Activated T-cell treated with anti-CD3 and anti-CD28 coated beads, Interleukin-2, amount 50 U/mL, for 48 hours (primary cell): Measurements from ENCODE around the gene BOK.
"Not testable (repeated sequence)": the region's sequence is repeated elsewhere in the genome, so short reads cannot be mapped to it uniquely, and the experiment has no call there.

Experiments used
- DNase-seq, 2 experiments: peaks; one replicate each; pipeline ENCODE4 v3.0.0-alpha.2; 2020

Gene BOK

DNA sequence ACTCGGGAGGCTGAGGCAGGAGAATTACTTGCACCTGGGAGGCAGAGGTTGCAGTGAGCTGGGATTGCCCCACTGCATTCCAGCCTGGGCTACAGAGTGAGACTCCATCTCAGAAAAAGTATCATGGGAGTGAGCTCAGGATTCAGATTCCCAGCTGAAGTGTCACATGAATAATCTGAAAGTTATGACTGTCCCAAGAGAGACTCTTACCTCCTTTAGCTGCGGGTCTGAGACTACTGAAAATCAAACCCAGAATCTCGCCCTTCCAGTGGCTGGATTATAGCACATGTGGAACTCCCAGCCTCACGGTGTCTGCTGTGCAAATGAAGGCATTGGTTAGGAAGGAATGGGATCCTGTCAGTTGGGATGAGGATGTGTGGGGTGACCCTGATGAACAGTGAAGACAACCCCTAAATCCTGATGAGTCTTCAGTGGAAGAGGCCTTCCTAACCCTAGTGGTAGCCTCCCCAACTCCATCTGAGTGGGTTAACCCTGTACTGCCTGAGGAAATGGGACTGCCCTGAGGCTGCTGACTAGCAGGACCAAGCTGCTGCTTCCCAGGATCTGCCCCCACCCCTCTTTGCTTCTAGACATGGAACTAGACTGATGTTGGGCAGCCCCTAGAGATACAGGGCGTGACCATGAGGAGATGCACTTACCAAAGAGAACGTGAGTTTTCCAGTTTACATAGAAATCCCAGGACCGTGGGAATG is 16.5 kb downstream of the BOK start:
- no peak for DNase-seq

DNA sequence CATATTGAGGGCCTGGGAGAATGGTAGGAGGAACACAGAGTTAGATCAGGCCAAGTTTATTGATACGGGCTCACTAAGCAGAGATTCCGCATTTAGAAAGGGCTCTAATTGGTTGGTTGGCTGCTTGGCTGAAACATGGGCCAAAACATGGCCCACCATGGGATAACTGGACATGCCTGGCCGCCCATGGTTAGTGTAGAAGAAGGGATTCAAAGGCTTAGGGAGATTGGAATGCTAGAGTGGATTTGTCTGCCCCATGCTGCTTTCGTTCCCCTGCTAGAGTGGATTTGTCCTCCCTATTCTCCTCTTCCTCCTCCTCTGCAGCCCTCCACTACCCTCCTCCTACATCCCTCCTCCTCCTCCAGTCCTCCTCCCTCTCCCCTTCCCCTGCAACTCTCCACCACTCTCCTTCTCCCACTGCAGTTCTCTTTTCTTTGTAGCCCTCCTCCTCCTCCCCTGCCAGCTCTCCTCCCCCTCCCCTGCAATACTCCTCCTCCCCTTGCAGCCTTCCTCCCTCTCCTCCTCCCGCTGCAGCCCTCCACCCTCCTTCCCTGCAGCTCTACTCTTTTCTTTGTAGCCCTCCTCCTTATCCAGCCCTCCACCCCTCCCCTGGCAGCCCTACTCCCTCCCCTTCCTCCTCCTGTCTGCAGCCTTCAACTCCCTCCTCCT is 17.2 kb downstream of the BOK start:
- DNase-seq: no peak

DNA sequence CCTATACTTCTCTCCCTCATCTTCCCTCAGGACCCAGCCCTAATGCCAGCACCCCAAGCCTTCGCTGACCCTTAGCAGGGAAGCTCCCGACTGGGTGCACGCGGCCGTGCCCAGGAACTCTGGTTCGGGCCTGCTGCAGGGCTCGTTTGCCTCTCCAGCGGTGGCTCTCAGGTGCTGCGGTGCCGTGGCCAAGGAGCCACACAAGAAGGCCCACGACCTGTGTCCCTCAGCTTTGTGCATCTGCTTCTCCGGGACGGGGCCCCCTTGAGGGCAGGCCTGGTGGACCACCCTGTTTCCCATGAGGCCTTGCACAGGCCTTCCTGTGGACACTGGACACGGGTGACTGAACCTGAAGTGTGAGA is 17.7 kb downstream of the BOK start:
- DNase-seq: no peak

DNA sequence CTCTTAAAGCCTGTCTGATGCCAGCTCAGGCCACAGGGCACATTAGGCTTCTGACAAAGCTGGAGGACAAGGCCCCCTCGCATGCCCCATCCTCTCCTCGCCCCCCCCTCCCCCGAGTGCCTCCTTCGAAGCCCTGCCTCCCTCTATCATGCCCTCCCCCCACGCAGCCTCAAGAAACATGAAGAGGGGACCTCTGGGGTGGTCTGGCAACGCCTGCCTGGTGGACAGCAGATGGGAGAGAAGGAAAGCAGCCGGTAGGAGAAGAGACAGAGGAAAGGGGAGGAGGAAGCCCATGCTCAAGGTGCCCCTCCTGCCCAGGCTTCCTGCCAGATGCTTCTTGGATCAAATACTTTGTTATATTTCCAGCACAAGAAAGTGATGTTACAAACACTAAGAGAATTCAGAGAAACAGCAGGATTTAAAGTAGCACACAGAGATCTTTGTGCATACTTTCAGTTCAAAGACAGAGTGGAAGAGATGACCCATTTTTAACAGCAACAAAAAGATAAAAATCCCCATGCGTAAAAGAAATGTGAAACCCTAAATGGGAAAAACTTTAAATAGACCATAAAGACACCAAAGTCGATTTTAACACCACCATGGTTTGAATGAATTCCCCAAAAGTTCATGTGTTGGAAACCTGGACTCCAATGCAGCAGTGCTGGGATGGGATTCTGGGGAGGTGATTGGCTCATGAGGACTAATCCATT is 19.0 kb downstream of the BOK start:
- DNase-seq: no peak

DNA sequence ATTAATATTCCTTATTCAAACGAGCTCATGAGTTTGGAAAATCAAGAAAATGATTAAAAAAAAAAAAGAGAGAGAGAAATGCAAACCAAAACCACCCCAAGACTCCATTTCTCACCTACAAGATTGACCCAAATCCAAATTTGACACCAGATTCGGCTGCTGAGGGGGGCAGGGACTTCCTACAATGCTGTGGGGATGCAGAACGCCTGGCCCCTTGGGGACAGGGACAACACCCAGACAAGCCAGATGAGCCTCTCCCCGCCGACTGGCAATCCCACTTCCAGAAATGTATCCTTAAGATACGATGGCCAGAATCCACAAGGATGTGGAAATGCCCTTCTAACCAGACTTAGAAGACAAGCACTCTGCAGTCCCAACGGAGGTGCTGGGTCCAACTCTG is 20.7 kb downstream of the BOK start:
- no peak for DNase-seq

DNA sequence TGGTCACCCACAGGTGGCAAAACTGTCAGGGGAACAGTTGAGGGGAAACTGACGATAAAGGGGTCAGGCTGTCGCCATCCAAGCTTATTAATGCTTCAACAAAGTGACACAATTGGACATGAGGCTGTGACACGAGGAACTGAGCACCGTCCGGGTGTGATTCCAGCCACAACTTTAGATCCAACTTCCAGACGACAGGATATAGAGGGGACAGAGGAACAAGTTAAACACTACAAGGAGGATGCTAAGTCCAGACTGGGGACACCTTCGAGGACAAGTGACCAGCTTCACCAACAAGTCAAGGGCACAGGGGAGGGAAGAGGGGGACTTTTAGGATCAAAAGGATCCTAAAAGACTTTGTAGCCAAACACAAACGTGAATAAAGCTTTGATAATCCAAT is 23.8 kb downstream of the BOK start:
- DNase-seq: no peak

DNA sequence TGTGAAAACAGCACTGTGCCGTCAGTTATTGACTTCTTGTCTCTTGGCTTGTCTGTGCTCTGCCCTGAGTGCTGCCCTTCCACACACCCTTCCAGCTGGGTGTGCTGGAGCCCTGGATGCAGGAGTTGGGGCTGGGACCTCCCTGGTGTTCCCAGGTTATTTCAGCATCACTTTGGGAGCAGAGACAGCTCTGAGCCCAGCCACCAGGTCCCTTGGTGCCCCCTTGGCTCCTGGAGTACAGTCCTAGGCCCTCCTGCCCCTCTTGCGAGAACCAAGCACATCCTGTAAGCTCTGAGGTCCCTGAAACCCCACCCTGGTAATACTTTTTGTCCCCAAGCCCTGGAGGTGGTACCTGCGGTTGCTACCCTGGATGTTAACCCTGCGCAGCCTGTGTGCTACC is 24.3 kb downstream of the BOK start:
- no peak for DNase-seq

DNA sequence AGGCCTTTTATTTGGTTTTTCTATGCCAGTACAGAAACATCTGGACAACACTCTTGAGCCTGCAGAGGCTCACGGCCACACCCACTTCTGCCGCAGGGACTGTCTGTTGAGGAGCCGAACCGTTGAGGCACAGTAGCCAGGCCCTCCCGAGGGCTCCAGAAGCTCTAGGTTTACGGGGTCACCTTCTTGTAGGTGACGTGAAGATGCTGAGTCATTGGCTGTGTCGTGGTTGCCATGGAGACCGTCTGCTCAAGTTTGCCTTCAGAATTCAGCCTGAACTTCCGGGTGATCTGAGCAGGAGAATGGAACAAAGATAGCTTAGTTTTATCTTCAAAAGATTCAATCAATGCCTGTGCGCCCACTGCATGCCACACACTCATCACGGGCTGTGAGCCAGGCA is 25.9 kb downstream of the BOK start:
- no peak for DNase-seq

DNA sequence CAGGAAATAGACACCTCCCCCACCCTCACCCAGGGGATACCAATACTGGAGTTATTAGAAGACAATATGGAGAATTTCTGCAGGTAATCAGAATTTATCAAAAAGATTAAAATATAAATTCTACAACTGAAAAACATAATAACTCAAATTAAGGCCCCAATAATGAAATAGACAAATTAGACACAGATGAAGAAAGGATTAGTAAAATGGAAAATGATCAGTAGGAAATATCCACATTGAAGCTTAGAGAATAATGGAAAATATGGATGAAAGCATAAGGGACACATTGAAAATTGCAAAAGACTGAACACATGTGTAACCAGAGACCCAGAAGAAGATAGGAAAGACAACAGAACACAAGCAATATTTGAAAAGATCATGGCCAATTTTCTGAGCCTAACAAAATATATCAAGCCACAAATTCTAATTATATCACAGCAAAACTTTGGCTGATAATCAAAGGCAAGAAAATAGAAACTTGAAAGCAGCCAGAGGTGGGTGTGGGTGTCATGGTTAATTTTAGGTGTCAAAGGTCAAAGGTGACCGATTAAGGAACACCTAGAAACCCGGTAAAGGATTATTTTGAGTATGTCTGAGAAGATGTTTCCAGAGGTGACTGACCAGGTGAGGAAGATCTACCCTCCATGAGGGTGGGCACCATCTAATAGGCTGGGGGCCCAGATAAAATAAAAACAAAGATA is 28.2 kb downstream of the BOK start:
- DNase-seq: no peak

DNA sequence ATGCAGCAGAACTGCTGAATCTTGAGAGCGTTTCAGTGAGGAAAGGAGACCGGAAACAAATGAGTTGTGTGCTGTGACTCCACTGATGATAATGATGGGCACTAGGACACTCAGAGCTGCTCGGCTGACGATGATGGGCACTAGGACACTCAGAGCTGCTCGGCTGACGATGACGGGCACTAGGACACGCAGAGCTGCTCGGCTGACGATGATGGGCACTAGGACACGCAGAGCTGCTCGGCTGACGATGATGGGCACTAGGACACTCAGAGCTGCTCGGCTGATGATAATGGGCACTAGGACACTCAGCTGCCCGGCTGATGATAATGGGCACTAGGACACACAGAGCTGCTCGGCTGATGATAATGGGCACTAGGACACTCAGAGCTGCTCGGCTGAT is 31.3 kb downstream of the BOK start:
- DNase-seq: not testable (repeated sequence)

DNA sequence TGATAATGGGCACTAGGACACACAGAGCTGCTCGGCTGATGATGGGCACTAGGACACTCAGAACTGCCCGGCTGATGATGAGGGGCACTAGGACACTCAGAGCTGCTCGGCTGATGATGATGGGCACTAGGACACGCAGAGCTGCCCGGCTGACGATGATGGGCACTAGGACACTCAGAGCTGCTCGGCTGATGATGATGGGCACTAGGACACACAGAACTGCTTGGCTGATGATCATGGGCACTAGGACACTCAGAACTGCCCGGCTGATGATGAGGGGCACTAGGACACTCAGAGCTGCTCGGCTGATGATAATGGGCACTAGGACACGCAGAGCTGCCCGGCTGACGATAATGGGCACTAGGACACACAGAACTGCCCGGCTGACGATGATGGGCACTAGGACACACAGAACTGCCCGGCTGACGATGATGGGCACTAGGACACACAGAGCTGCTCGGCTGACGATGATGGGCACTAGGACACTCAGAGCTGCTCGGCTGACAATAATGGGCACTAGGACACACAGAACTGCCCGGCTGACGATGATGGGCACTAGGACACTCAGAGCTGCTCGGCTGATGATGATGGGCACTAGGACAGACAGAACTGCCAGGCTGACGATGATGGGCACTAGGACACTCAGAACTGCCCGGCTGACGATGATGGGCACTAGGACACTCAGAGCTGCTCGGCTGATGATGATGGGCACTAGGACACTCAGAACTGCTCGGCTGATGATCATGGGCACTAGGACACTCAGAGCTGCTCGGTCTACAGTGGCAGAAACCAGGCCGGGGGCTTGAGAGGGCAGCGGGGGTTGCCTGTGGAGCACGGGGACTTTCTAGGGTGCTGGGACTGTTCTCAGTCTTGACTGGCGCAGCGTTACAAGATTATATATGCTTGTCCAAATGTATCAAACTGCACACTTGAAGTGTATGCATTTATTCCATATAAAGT is 32.2 kb downstream of the BOK start:
- not testable (repeated sequence) for DNase-seq

DNA sequence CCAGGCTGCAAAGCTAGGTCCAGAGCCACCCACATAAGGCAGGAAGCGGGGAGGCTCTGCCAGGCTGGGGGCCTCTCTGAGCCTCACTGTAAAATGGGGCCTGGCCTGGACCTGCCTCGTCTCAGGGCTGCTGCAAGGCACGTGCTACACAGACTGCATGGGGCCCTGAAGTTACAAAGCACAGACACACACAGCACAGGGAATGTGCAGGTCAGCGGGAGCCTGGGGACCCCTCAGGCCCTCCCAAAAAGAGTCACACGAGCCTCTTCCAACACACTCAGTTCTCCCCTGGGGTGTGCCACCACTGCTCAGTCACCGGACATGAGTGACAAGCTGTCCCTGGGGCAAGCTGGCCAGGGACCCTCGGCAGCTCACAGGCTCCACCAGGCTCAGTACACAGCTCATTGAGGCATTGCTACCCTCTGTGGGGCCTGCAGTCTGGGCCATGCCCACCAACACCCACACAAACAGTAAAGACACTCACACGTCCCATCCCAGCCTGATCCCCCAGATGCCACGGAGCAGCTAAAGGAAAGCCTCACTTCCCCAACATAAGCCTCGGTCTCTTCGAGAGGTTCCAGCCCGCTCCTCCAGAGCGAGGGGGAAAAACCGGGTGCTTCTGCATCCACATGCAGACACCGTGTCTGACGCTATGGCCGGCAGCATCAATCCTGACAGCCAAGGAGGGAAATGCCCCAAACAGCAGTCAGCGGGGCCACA is 33.7 kb downstream of the BOK start:
- no peak for DNase-seq

DNA sequence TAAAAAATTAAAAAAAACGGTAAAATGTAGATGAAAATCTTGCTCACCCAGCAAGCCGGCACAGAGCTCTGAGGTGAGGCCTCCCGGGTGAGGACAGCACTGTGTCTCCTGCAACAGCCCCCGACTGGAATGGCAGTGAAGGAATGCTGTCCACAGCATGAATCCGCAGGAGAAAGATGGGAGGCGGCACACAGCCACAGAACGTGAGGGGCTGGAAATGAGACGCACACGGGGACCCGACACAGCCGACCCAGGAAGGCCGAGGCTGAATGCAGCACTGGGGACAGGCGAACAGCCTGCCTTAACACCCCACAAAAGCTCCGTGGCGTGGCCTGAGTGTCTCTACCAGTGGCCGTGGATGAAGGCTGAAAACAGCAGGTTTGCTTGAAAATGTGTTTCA is 34.7 kb downstream of the BOK start:
- DNase-seq: no peak

DNA sequence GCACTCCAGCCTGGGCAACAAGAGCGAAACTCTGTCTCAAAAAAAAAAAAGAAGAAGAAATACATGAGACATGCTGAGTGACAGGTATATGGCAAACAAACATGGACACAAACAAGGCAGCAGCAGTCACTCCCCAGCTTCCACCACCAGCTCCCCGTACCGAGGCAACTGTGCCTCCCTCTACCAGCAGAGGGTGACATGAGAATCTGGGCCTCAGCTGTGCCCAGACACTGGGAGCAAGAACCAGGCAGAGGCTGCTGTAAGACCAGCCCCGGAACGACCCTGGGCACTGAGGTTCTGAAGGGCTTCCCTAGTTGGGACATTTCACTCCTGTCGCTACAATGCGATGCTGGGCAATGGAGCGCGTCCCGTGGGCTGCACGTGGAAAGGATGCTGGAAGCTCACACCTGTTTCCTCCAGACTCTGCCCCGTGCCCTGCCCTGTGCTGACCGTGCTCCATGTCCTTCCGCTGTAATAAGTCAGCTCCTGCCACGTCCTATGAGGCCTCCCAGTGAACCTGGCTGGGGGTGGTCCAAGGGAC is 37.1 kb downstream of the BOK start:
- DNase-seq: no peak

DNA sequence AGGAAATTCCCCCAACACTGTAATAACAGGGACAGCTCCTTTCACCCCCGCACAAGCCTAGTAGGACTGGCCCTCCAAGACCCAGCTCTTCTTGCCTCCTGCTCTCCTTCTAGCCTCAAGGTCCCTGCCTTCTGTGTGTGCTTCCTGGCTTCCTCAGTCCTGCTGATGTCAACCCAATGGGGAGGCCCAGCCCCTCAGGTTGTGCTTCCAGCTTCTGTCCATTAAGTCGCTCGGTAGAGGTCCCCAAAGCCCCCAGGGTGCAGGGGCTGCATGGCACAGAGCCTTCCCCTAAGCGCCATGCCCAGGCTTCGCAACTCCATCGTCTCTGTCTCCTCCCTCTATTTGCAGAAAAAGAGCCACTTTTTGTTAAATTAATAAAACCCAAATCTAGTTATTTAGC is 39.0 kb downstream of the BOK start:
- DNase-seq: no peak

DNA sequence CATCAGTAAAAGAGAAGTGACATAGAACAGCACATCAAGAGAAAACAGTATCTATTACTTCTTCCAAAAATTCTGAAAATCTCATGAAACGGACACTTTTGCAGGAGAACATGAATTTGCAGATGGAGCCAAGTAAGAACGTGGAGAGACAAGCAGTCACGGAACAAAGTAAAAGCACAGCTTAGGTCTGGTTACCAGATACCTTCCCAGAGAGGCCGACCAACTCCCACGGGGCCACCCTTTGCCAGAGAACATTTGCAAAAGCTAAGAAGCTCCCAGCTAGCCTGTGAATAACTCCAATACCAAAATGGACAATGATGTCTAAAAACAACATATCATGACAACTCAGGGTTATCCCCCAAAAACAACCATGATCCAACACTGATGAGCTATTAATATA is 39.5 kb downstream of the BOK start:
- DNase-seq: no peak

DNA sequence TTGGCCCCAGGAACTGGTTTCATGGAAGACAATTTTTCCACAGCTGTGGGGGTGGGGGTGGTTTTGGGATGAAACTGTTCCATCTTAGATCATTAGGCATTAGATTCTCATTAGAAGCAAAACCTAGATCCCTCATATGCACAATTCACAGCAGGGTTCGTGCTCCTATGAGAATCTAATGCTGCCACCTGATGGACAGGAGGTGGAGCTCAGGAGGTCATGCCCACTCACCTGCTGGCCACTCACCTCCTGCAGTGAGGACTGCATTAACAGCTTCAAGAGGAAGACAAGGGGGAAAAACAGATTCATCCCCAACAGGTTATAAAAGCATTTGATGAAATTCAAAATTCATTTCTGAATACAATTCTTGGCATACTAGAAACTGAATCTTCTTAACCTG is 39.9 kb downstream of the BOK start:
- DNase-seq: no peak

DNA sequence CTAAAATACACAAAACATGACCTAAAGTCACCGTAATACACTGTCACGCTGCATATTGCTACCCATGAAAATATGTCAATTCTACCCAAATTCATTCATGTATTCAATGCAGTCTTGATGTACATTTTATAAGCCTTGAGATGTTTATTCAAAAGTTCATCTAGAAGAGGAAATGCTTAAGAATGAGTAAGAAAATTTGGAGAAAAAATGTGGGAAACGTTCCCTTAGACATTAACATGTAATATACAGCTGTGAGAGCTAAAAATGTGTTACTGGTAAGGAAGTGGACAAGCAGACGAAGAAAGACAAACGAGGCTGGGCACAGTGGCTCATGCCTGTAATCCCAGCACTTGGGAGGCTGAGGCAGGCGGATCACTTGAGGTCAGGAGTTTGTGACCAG is 41.1 kb downstream of the BOK start:
- no peak for DNase-seq

DNA sequence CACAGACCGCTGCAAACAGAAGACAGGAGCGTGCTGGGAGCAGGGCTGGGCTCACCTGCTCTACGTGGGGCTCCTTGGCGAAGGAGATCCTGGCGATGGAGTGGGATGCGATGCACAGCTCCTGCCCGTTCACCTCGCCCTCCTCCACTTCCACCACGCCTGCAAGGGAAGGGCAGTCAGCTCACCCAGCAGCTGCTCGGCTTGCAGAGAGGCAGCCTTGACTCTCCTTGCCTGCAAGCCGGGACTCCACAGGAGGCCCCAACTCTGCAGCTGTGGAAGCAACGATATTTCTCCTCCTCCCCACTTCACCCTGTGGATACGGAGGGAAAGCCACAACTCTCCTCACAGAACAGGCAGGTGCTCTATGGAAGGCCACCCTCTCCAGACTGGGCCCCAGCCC is 43.3 kb downstream of the BOK start:
- no peak for DNase-seq

DNA sequence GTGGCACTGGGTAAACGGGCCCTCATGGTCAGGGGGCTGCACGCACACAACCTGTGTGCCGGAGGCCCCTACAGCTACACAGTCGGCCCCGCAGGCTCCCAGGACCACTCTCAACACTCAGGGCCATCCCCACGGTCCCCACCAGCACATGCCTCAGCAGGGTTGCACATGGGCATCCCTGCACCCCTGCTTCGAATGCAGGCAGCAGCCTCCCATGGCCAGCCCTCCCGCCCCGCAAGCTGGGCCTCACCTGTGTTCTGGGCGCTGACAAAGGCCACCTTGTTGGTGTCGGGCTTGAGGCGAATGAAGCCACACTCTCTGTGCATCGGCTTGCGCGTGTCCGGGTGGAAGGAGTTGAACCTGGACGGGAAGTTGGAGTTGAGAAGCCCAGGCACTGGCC is 44.2 kb downstream of the BOK start:
- DNase-seq: no peak

DNA sequence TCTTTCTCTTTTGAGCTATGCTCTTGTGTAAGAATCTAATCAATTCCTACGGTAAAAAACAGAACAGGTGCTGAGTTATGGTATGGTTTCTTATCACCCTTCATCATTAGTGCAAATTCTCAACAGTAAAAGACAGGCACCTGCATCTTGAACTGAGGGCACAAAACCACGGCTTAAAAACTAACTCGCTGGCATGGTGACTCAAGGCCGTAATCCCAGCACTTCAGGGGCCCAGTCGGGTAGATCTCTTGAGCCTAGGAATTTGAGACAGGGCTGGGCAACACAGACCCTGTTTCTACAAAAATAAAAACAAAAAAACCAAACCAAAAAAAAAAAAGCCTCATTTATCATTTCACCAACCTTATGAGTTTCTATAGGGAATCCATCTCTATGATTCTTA is 45.1 kb downstream of the BOK start:
- no peak for DNase-seq

DNA sequence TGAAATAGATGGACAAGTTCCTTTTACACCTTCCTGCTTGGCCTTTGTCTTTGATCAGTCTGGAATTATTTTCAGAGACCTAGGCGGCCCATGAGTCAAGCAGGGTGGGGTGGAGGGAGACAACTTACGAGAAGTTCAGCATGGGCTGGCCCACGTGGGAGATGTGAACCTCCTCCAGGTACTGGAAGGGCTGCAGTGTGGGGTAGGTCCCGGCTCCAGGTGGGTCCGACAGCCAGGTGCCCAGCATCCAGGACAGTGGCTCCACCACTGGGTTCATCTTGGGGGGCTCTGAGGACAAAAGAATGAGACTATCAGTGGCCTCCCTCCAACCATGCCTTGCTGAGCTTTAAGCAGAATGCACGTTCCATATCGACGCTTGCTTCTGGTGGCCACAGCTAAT is 47.6 kb downstream of the BOK start:
- DNase-seq: no peak
